Vagina (tissue), 2 donors: ENCODE measurements around the gene RSU1. TPM values are rescaled to one million over a fixed set of nuclear protein-coding genes. Genes with fewer than 3 reads are reported as not detected.

Source experiments
- DNase-seq, 2 donors: peaks; one replicate each; pipeline ENCODE4 v3.0.0-alpha.2; 2017; ENCODE audit errors: extremely low spot score in 2 of 2
- H3K27ac ChIP-seq: fragments of 200-600 bp; sonication (generic); one replicate; pipeline ENCODE4 v1.5.1; 2019
- H3K27me3 ChIP-seq: fragments of 200-600 bp; sonication (generic); one replicate; pipeline ENCODE4 v1.5.1; 2019
- H3K36me3 ChIP-seq, 2 donors: fragments of 200-600 bp; sonication (generic); one replicate each; pipeline ENCODE4 v1.5.1; 2017 to 2019
- H3K4me1 ChIP-seq: fragments of 200-600 bp; sonication (generic); one replicate; pipeline ENCODE4 v1.5.1; 2019
- H3K4me3 ChIP-seq, 2 donors: fragments of 200-600 bp; sonication (generic); 1 replicate in 1 of 2; 2 replicates in 1 of 2; pipeline ENCODE4 v1.5.1; 2016 to 2019
- H3K9me3 ChIP-seq: fragments of 200-600 bp; sonication (generic); one replicate; pipeline ENCODE4 v1.5.1; 2019
- CTCF ChIP-seq, 3 experiments: fragments of 450-650 bp in 2 of 3; fragments of 200-600 bp in 1 of 3; sonication (generic) in 1 of 3; IDR thresholded peaks; one replicate each; pipeline ENCODE4 v1.5.1; 2017 to 2019; ENCODE audit warnings: antibody characterized with exemption in 3 of 3, mild to moderate bottlenecking in 2 of 3, moderate library complexity in 2 of 3
- POLR2A ChIP-seq, 2 donors: fragments of 450-650 bp; IDR thresholded peaks; one replicate each; pipeline ENCODE4 v1.6.1; 2017; ENCODE audit warnings: antibody characterized with exemption in 2 of 2, mild to moderate bottlenecking in 2 of 2, moderate library complexity in 2 of 2
- POLR2AphosphoS5 ChIP-seq, 2 donors: sonication (generic); formaldehyde crosslinking; IDR thresholded peaks; one replicate each; pipeline ENCODE4 v1.9.0; 2017; ENCODE audit warnings: antibody characterized with exemption in 2 of 2, mild to moderate bottlenecking in 2 of 2, low read depth in 1 of 2; ENCODE audit not compliant: insufficient read depth in 1 of 2
- intact Hi-C: fragments of 100-400 bp; cut with DNase I; formaldehyde crosslinking; loops from one replicate; pipeline ENCODE4 v1.15.1; 2023
- total RNA-seq: library from RNA; depleted of rRNA; stranded (reverse); fragments of >200 nt; gene quantifications from one replicate; pipeline ENCODE4 v1.2.3, GENCODE V29; 2016

The RSU1 gene
- total RNA-seq, 1 donor from 2014 or later: 50.3 TPM

DNA sequence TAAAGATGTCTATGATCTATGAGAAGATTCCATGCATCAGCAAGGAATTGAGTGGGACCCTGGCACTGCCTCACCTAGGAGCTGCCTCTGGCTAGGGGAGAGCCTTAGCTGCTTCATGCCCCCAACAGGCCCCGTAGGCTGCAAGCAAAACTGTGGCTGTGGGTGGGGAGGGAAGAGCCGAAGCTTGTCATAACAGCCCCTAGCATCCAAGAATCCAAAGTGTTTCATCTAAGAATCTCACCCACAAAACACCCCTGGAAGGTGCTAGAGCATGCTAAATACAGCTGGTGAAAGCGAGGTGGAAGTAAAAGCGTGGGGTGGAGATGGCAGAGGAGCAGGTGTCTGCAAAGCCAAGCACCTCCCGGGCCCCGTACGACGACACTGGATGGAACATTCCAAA lies 208.0 kb downstream of the RSU1 start:
- Histone ChIP-seq H3K4me3 (no peak overlapping the region), H3K9me3 (no peaks in the 10 kb centered on the region), H3K4me1 (no peaks in the 10 kb centered on the region), H3K27me3 (no peaks in the 10 kb centered on the region), H3K36me3 (no peaks in the 10 kb centered on the region), H3K27ac (no peak overlapping the region)
- intact Hi-C loops: no loop called here
- no peak for TF ChIP-seq POLR2A (IDR thresholded peaks at IDR 0.05)
- TF ChIP-seq POLR2AphosphoS5 (IDR thresholded peaks at IDR 0.05; ENCODE audit: insufficient read depth in 1 of 2, low read depth in 1 of 2): no peak
- TF ChIP-seq CTCF (IDR thresholded peaks at IDR 0.05): no peak
- no peak for DNase-seq

- intact Hi-C loops: no loop called here
- no peak for DNase-seq
Measured at GRCh38 chr10:16606923-16607322, 210.3 kb downstream of the RSU1 start.

DNA sequence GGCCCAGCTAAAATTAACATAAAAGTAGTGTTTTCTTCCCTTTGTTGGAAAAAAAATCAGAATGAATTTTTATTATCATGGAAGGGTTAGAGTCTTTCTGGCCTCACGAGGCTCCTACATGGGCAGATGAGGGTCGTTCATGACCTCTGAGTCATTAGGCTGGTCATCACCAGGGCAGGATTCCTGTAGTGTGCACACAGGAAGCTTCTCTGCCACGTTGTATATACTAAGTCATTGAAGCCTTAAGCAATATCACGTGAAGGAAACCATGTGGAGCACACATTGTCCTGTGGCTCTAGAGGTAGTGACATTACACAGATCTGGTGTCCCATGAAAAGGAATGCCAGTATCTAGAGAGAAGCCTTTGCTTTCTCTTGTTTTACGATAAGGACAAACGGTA lies 210.8 kb downstream of the RSU1 start:
- intact Hi-C loops: no loop called here
- Histone ChIP-seq H3K4me3 (no peak overlapping the region), H3K27me3 (no peaks in the 10 kb centered on the region), H3K36me3 (no peaks in the 10 kb centered on the region), H3K27ac (no peak overlapping the region), H3K9me3 (no peaks in the 10 kb centered on the region), H3K4me1 (no peaks in the 10 kb centered on the region)
- DNase-seq: no peak
- TF ChIP-seq POLR2A (IDR thresholded peaks at IDR 0.05) (no peak), POLR2AphosphoS5 (IDR thresholded peaks at IDR 0.05; ENCODE audit: insufficient read depth in 1 of 2, low read depth in 1 of 2) (no peak), CTCF (IDR thresholded peaks at IDR 0.05) (no peak)

More at GRCh38 chr10:16606923-16607322, 210.3 kb downstream of the RSU1 start:
- TF ChIP-seq CTCF (IDR thresholded peaks at IDR 0.05) (no peak), POLR2A (IDR thresholded peaks at IDR 0.05) (no peak), POLR2AphosphoS5 (IDR thresholded peaks at IDR 0.05; ENCODE audit: insufficient read depth in 1 of 2, low read depth in 1 of 2) (no peak)
- Histone ChIP-seq H3K4me3 (no peak overlapping the region), H3K36me3 (no peaks in the 10 kb centered on the region), H3K27ac (no peak overlapping the region), H3K9me3 (no peaks in the 10 kb centered on the region), H3K4me1 (no peaks in the 10 kb centered on the region), H3K27me3 (no peaks in the 10 kb centered on the region)

- no peaks in the 10 kb centered on the region for H3K36me3 ChIP-seq
- TF ChIP-seq CTCF (IDR thresholded peaks at IDR 0.05): no peak
- no peak for TF ChIP-seq POLR2A (IDR thresholded peaks at IDR 0.05)
- no peak for TF ChIP-seq POLR2AphosphoS5 (IDR thresholded peaks at IDR 0.05; ENCODE audit: insufficient read depth in 1 of 2, low read depth in 1 of 2)
- H3K4me1 ChIP-seq: no peaks in the 10 kb centered on the region
- no peaks in the 10 kb centered on the region for H3K27me3 ChIP-seq
- H3K4me3 ChIP-seq: no peak overlapping the region
- H3K27ac ChIP-seq: no peak overlapping the region
- DNase-seq: no peak
- intact Hi-C loops: no loop called here
- H3K9me3 ChIP-seq: no peaks in the 10 kb centered on the region
Measured at GRCh38 chr10:16603308-16603707, 213.9 kb downstream of the RSU1 start.

GRCh38 chr10:16602104-16602775 lies 215.0 kb downstream of the RSU1 start:
- no peak for DNase-seq
- Histone ChIP-seq H3K9me3 (no peaks in the 10 kb centered on the region), H3K36me3 (no peaks in the 10 kb centered on the region), H3K27me3 (no peaks in the 10 kb centered on the region), H3K4me1 (no peaks in the 10 kb centered on the region), H3K4me3 (no peak overlapping the region), H3K27ac (no peak overlapping the region)
- intact Hi-C loops: no loop called here
- TF ChIP-seq POLR2AphosphoS5 (IDR thresholded peaks at IDR 0.05; ENCODE audit: insufficient read depth in 1 of 2, low read depth in 1 of 2) (no peak), POLR2A (IDR thresholded peaks at IDR 0.05) (no peak), CTCF (IDR thresholded peaks at IDR 0.05) (no peak)
